Esophagus squamous epithelium (tissue), 5 donors: Measurements from ENCODE around the gene SEC14L5. TPM values are rescaled to one million over a fixed set of nuclear protein-coding genes. Genes with fewer than 3 reads are reported as not detected.

Experiments
- DNase-seq: peaks from one replicate; lab custom pipeline; 2025; lab: John Stamatoyannopoulos, UW
- H3K27ac ChIP-seq, 4 donors: fragments of 200-600 bp; sonication (generic); one replicate each; pipeline ENCODE4 v1.5.1; 2016 to 2019; ENCODE audit warnings: mild to moderate bottlenecking in 1 of 4
- H3K27me3 ChIP-seq, 4 donors: fragments of 200-600 bp; sonication (generic); 1 replicate in 3 of 4; 2 replicates in 1 of 4; pipeline versions ENCODE4 v1.5.1 to v1.6.0; 2017 to 2021; ENCODE audit warnings: antibody characterized with exemption in 1 of 4
- H3K36me3 ChIP-seq, 3 donors: fragments of 200-600 bp; sonication (generic); one replicate each; pipeline ENCODE4 v1.5.1; 2016 to 2019
- H3K4me1 ChIP-seq, 3 donors: fragments of 200-600 bp; sonication (generic); one replicate each; pipeline ENCODE4 v1.5.1; 2017 to 2019
- H3K4me3 ChIP-seq, 4 donors: fragments of 200-600 bp; sonication (generic); 1 replicate in 3 of 4; 2 replicates in 1 of 4; pipeline ENCODE4 v1.5.1; 2016 to 2019; ENCODE audit warnings: mild to moderate bottlenecking in 2 of 4, moderate library complexity in 1 of 4
- H3K9me3 ChIP-seq, 3 donors: fragments of 200-600 bp; sonication (generic); one replicate each; pipeline ENCODE4 v1.5.1; 2016 to 2019
- POLR2A ChIP-seq, 4 donors: fragments of 450-650 bp; IDR thresholded peaks; one replicate each; pipeline ENCODE4 v1.6.1; 2017; ENCODE audit warnings: antibody characterized with exemption in 4 of 4, mild to moderate bottlenecking in 4 of 4, moderate library complexity in 3 of 4
- WGBS, 2 donors: methylation state at CpG; one replicate each; pipeline ENCODE4 v1.1.5; 2018; 5-methylcytosine and 5-hydroxymethylcytosine counted together
- intact Hi-C: fragments of 100-400 bp; cut with DNase I; formaldehyde crosslinking; loops from one replicate; pipeline ENCODE4 v1.15.0; 2022
- total RNA-seq, 4 donors: library from RNA; depleted of rRNA; stranded (reverse); fragments of >200 nt; gene quantifications; one replicate each; pipeline ENCODE4 v1.1.0, GENCODE V29; 2016
- TF ChIP-seq, protein P1 (sequence below), 6 experiments: fragments of 450-650 bp in 4 of 6; fragments of 200-600 bp in 2 of 6; sonication (generic) in 2 of 6; IDR thresholded peaks; one replicate each; pipeline ENCODE4 v1.5.1; 2016 to 2019; ENCODE audit warnings: antibody characterized with exemption in 6 of 6, mild to moderate bottlenecking in 4 of 6, moderate library complexity in 4 of 6
- donor health status: DM: yes; HTN: yes; CAD: no.

The SEC14L5 gene
- total RNA-seq, 4 donors from 2014 or later = 0.22 to 5.6 (median 0.49) TPM

DNA sequence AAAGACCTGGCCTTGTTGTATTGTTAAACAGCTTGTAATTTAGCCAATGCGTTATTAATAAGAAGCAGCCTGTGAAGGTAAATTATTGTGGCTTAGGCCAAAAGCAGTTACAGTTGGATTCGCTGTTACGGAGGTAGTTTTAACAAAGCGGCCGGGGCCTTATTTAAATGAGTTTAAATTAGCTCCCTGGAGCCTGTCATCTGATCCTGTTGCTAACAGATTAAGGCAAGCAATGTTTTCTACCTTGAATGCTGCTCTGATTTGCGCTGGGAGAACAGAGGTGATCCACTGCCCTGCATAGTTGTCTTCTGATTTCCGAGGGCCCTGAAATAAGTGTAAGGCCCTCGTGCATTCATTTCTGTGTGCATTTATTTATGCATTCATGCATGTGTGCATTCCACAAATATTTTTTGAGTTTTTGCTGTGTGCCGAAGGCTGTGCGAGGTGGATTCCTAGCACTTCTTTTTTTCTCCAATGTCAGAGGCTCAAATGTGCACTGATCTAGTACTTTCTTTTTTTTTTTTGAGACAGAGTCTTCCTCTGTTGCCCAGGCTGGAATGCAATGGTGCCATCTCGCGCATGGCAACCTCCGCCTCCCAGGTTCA lies 10.9 kb downstream of the SEC14L5 start:
- Histone ChIP-seq H3K36me3 (no peaks in the 10 kb centered on the region), H3K4me1 (no peaks in the 10 kb centered on the region), H3K9me3 (no peaks in the 10 kb centered on the region), H3K27ac (no peak overlapping the region), H3K27me3 (no peaks in the 10 kb centered on the region), H3K4me3 (no peak overlapping the region)
- WGBS, 2 donors = 76 to 78% methylated on average over 13 of the region's 13 CpGs
- TF ChIP-seq POLR2A (IDR thresholded peaks at IDR 0.05) = no peak
- TF ChIP-seq, protein P1, sequence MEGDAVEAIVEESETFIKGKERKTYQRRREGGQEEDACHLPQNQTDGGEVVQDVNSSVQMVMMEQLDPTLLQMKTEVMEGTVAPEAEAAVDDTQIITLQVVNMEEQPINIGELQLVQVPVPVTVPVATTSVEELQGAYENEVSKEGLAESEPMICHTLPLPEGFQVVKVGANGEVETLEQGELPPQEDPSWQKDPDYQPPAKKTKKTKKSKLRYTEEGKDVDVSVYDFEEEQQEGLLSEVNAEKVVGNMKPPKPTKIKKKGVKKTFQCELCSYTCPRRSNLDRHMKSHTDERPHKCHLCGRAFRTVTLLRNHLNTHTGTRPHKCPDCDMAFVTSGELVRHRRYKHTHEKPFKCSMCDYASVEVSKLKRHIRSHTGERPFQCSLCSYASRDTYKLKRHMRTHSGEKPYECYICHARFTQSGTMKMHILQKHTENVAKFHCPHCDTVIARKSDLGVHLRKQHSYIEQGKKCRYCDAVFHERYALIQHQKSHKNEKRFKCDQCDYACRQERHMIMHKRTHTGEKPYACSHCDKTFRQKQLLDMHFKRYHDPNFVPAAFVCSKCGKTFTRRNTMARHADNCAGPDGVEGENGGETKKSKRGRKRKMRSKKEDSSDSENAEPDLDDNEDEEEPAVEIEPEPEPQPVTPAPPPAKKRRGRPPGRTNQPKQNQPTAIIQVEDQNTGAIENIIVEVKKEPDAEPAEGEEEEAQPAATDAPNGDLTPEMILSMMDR (IDR thresholded peaks at IDR 0.05) = no peak
- intact Hi-C loops = no loop called here
- DNase-seq = no peak

DNA sequence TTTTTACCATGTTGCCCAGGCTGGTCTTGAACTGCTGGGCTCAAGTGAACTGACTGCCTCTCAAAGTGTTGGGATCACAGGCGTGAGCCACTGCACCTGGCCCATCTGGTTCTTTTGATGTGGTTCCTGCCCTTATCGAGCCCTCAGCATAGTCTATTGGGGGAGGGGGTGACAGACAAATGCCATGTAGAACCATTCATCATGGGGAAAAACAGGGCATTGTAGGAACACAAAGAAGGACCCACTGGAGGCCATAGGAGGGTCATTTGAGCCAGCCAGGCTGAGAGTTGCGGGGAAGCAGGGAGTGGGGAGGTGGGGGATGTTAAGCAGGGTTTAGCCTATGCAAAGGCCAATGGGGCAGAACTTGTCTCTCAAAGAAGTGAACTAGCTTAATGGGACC lies 11.9 kb downstream of the SEC14L5 start:
- Histone ChIP-seq H3K36me3 (no peaks in the 10 kb centered on the region), H3K27ac (no peak overlapping the region), H3K4me3 (no peak overlapping the region), H3K9me3 (no peaks in the 10 kb centered on the region), H3K4me1 (no peaks in the 10 kb centered on the region), H3K27me3 (no peaks in the 10 kb centered on the region)
- intact Hi-C loops = no loop called here
- 89 to 92% methylated on average over 1 of the region's 3 CpGs for WGBS, 2 donors
- TF ChIP-seq, protein P1 (IDR thresholded peaks at IDR 0.05) = no peak
- TF ChIP-seq POLR2A (IDR thresholded peaks at IDR 0.05) = no peak
- no peak for DNase-seq

DNA sequence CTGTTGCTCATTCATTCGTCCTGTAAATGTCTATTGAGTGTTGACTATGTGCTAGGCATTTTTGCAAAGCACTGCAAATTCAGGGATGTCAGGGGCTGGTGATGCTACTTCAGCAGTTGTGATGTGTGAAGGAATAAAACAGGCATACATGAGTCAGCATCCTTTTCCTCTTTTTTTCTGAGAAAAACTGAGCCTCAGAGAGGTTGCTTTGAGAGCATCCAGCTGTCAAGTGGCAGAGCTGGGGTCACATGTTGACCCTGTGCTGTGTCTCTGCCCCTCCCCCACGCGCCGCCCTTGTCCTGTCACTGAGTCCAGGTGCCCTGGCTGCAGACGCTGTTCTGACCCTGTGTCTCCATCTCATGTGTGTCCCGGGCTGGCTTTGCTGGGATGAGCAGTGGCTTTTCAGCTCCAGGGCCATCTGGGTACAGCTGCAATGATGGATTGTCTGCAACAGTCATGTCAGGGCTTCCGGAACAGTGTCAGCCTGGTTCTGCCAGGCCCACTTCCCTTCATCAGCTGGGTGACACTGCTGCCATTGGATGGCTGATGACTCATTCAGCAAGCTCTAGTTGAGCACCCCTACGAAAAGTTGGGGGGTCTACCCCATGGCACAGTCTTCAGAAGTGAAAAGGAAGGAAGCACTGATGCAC lies 14.9 kb downstream of the SEC14L5 start:
- Histone ChIP-seq H3K27me3 (no peaks in the 10 kb centered on the region), H3K27ac (no peak overlapping the region)
- WGBS, 2 donors = 23 to 29% methylated on average over 7 of the region's 8 CpGs

DNA sequence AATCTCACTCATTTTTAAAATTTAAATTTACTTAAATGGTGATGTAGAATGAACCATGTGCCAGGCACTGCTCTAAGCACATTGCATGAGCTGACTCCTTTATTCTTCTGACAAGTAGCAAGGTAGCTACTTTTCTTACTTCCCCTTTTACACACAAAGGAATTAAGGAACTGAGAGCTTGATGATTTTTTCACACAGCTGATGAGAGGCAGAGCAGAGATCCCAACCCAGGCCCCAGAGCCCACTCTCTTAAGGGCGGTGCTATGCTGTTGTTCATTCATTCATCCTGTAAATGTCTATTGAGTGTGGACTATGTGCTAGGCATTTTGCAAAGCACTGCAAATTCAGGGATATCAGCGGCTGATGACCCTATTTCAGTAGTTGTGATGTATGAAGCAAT lies 17.9 kb downstream of the SEC14L5 start:
- no peak for DNase-seq
- Histone ChIP-seq H3K36me3 (no peaks in the 10 kb centered on the region), H3K27me3 (no peaks in the 10 kb centered on the region), H3K9me3 (no peaks in the 10 kb centered on the region), H3K4me1 (no peaks in the 10 kb centered on the region), H3K4me3 (no peak overlapping the region), H3K27ac (no peak overlapping the region)
- TF ChIP-seq, protein P1 (IDR thresholded peaks at IDR 0.05) = no peak
- TF ChIP-seq POLR2A (IDR thresholded peaks at IDR 0.05) = no peak
- intact Hi-C loops = no loop called here
- WGBS, 2 donors = 63 to 90% methylated on average over 2 of the region's 2 CpGs

More for the DNA sequence above, 14.9 kb downstream of the SEC14L5 start:
- Histone ChIP-seq H3K9me3 (no peaks in the 10 kb centered on the region), H3K36me3 (no peaks in the 10 kb centered on the region), H3K4me3 (no peak overlapping the region), H3K4me1 (no peaks in the 10 kb centered on the region)
- intact Hi-C loops = no loop called here
- TF ChIP-seq POLR2A (IDR thresholded peaks at IDR 0.05) = no peak
- TF ChIP-seq, protein P1 (IDR thresholded peaks at IDR 0.05) = no peak
- DNase-seq = no peak

DNA sequence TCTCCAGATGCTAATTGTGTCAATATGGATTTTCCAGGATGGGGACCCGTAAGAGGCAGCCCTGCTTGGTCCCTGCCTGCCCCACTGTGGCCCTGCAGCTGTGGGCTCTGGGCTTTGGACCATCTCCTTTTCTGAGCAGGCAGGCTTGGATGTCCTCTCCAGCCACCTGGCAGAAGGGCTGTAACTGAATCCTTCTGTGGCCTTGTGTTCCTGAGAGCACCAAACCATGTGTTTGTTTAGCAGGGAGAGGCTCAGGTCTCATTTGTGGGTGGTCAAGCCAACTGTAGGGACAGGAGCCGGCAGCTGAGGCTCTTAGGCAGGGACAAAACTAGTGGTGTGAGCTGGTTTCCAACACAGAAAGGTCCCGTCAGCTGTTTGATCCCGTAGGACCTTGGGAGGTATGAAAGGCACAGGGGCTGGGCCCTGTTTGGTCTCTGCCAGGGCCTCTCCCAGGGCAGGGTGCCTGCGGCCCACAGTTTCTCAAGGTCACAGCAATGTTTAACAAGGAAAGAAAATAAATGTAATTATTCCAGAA lies 18.5 kb downstream of the SEC14L5 start:
- DNase-seq = no peak
- intact Hi-C loops = no loop called here
- Histone ChIP-seq H3K27ac (no peak overlapping the region), H3K27me3 (no peaks in the 10 kb centered on the region), H3K4me1 (no peaks in the 10 kb centered on the region), H3K4me3 (no peak overlapping the region), H3K36me3 (no peaks in the 10 kb centered on the region), H3K9me3 (no peaks in the 10 kb centered on the region)
- WGBS, 2 donors = 78% methylated on average over 4 of the region's 5 CpGs; no CpG with 5 or more reads in 1 of the 2 donors
- no peak for TF ChIP-seq POLR2A (IDR thresholded peaks at IDR 0.05)
- TF ChIP-seq, protein P1 (IDR thresholded peaks at IDR 0.05) = no peak
